Keratinocyte (primary cell): ENCODE measurements around the gene PUS3. TPM values are rescaled to one million over a fixed set of nuclear protein-coding genes. Genes with fewer than 3 reads are reported as not detected.

Experiments used
- DNase-seq: peaks from one replicate; pipeline ENCODE4 v3.0.0-alpha.2; 2011; ENCODE audit warnings: low read depth, missing footprints, low spot score
- FAIRE-seq: peaks from 2 replicates; lab custom pipeline; 2011; peaks lifted over from hg19 to GRCh38; lab: Jason Lieb, UNC
- H2AFZ ChIP-seq: 2 replicates; pipeline ENCODE4 v1.6.0; 2012; ENCODE audit warnings: low read length, control low read depth, inconsistent platforms; ENCODE audit not compliant: control insufficient read depth
- H3K27ac ChIP-seq: 2 replicates; pipeline ENCODE4 v1.5.1; 2011; ENCODE audit warnings: low read length; ENCODE audit not compliant: control insufficient read depth, insufficient read depth
- H3K27me3 ChIP-seq: 3 replicates; pipeline ENCODE4 v1.6.0; 2011; ENCODE audit warnings: low read length; ENCODE audit not compliant: control insufficient read depth, insufficient read depth; ENCODE audit errors: extremely low read depth
- H3K36me3 ChIP-seq, 2 experiments: 2 replicates in 1 of 2; 3 replicates in 1 of 2; pipeline ENCODE4 v1.5.1; 2011; ENCODE audit warnings: low read length in 2 of 2, mild to moderate bottlenecking in 1 of 2; ENCODE audit not compliant: control insufficient read depth in 2 of 2, insufficient read depth in 2 of 2; ENCODE audit errors: extremely low read depth in 1 of 2
- H3K4me1 ChIP-seq: 3 replicates; pipeline ENCODE4 v1.5.1; 2011; ENCODE audit warnings: low read length; ENCODE audit not compliant: control insufficient read depth, insufficient read depth; ENCODE audit errors: extremely low read depth
- H3K4me2 ChIP-seq: 3 replicates; pipeline ENCODE4 v1.6.0; 2011; ENCODE audit warnings: low read depth, low read length; ENCODE audit not compliant: control insufficient read depth, insufficient read depth; ENCODE audit errors: extremely low read depth
- H3K4me3 ChIP-seq, 3 experiments: fragments of 200-600 bp in 1 of 3; sonication (generic) in 1 of 3; 2 replicates in 2 of 3; 3 replicates in 1 of 3; pipeline ENCODE4 v1.5.1; 2011 to 2016; ENCODE audit warnings: low read length in 3 of 3, mild to moderate bottlenecking in 3 of 3, control low read depth in 2 of 3, inconsistent platforms in 1 of 3, low read depth in 1 of 3, mixed read lengths in 1 of 3, mixed run types in 1 of 3, moderate library complexity in 1 of 3; ENCODE audit not compliant: control insufficient read depth in 2 of 3, insufficient read depth in 2 of 3; ENCODE audit errors: extremely low read depth in 1 of 3
- H3K79me2 ChIP-seq: 2 replicates; pipeline ENCODE4 v1.6.0; 2012; ENCODE audit warnings: low read length; ENCODE audit not compliant: control insufficient read depth, insufficient read depth
- H3K9ac ChIP-seq: 3 replicates; pipeline ENCODE4 v1.6.0; 2011; ENCODE audit warnings: low read length; ENCODE audit not compliant: control insufficient read depth, insufficient read depth; ENCODE audit errors: extremely low read depth
- H3K9me1 ChIP-seq: 3 replicates; pipeline ENCODE4 v1.6.0; 2011; ENCODE audit warnings: low read length; ENCODE audit not compliant: control insufficient read depth, insufficient read depth; ENCODE audit errors: extremely low read depth
- H3K9me3 ChIP-seq: 2 replicates; pipeline ENCODE4 v1.5.1; 2012; ENCODE audit warnings: low read depth, low read length; ENCODE audit not compliant: control insufficient read depth
- H4K20me1 ChIP-seq: 3 replicates; pipeline ENCODE4 v1.6.0; 2011; ENCODE audit warnings: low read length; ENCODE audit not compliant: control insufficient read depth, insufficient read depth; ENCODE audit errors: extremely low read depth
- EZH2 ChIP-seq: IDR thresholded peaks from one replicate; pipeline ENCODE4 v1.6.1; 2012; ENCODE audit warnings: inconsistent platforms, mild to moderate bottlenecking, low read length, moderate library complexity
- dilution Hi-C: fragments of 300-500 bp; cut with MboI; formaldehyde crosslinking; loops from one replicate; pipeline ENCODE4 v1.7.0; 2020; ENCODE audit warnings: low sequenced_read_pairs; ENCODE audit not compliant: extremely low pct_ligation_motif_present
- polyA plus RNA-seq, 5 experiments: library from polyadenylated mRNA; depleted of rRNA in 3 of 5; stranded (reverse) in 3 of 5; stranded (forward) in 1 of 5; unstranded in 1 of 5; fragments of >200 nt; gene quantifications; 1 replicate in 1 of 5; 2 replicates in 3 of 5; 3 replicates in 1 of 5; pipeline versions ENCODE4 v1.2.1 to v1.2.3, GENCODE V29; 2011 to 2012; ENCODE audit warnings: missing spikeins in 2 of 5, low read depth in 1 of 5, low replicate concordance in 1 of 5
- TF ChIP-seq, protein P1 (sequence below), 3 experiments: IDR thresholded peaks in 1 of 3; conservative IDR thresholded peaks in 1 of 3; optimal IDR thresholded peaks in 1 of 3; 2 replicates in 2 of 3; 3 replicates in 1 of 3; pipeline versions ENCODE3 to v1.5.1; 2011; ENCODE audit warnings: low read length in 3 of 3, mild to moderate bottlenecking in 3 of 3, moderate library complexity in 2 of 3, control low read depth in 1 of 3, inconsistent platforms in 1 of 3; ENCODE audit not compliant: insufficient read depth in 2 of 3; ENCODE audit errors: extremely low read depth in 1 of 3

PUS3 gene
- polyA plus RNA-seq, 1 donor (not counting 4 experiments of a cell fraction or from before 2014, with no cell fraction given): 11.8 TPM

DNA sequence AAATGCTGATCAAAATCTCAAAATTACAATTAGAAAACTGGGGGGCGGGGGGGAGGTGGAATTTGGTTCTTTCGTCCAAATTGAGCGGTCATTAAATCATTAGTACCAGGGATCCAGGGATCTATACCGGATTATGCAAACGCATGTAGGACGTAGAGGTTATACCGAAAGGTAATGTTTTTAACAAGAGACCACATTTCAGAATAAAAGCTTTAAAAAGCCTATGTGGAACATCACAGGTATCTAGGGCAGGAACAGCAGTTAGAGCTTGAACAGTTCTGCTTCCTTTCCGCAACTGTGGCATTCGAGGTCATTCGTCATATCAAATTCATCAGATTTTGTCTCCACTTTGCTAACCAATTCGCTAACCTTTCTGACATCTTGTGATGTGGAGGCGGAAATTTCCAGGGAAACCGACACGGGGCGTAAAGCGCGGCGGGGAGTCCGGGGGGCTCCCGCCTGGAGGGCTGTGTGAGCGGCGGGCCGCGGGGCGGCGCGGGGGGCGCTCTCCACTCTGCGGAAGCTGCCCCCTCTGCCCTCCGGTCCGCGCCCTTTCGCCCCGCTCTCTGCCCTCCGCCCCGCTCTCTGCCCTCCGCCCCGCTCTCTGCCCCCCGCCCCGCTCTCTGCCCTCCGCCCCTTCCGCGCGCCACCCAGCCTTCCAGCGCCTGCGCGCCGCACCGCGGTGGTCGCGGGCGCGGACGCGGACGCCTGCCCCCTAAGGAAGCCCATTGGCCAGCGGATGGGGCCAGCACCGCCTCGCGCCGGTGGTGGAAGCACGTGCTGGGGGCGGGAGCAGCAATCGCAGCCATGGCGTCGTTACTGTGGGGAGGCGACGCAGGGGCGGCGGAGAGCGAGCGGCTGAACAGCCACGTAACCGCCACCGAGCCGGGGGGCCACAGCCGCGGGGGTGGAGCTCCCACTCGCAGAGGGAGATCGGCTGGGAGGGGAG is 979 bp upstream of the PUS3 start, which contains the start of gene DDX25:
DDX25 (plus strand) TSS at position 798 of the 949 bp plus-strand sequence; CDS start at position 808, 10 bp downstream.
- Histone ChIP-seq H2AFZ (no peak within 1 kb of the TSS), H3K9ac (no peak within 1 kb of the TSS), H3K4me1 (peaks cover 7% of the 10 kb centered on the region), H3K27ac (no peak within 1 kb of the TSS), H4K20me1 (no peaks in the 10 kb centered on the region), H3K9me3 (no peaks in the 10 kb centered on the region), H3K4me2 (peak within 1 kb of the TSS; percentile 84), H3K4me3 (peak within 1 kb of the TSS; percentile 18 to 83 (median 67)), H3K9me1 (no peaks in the 10 kb centered on the region), H3K79me2 (peaks cover 22% of the 10 kb centered on the region), H3K36me3 (peaks cover 6 to 8% of the 10 kb centered on the region in 2 experiments), H3K27me3 (peaks cover 20% of the 10 kb centered on the region)
- TF ChIP-seq, protein P1, sequence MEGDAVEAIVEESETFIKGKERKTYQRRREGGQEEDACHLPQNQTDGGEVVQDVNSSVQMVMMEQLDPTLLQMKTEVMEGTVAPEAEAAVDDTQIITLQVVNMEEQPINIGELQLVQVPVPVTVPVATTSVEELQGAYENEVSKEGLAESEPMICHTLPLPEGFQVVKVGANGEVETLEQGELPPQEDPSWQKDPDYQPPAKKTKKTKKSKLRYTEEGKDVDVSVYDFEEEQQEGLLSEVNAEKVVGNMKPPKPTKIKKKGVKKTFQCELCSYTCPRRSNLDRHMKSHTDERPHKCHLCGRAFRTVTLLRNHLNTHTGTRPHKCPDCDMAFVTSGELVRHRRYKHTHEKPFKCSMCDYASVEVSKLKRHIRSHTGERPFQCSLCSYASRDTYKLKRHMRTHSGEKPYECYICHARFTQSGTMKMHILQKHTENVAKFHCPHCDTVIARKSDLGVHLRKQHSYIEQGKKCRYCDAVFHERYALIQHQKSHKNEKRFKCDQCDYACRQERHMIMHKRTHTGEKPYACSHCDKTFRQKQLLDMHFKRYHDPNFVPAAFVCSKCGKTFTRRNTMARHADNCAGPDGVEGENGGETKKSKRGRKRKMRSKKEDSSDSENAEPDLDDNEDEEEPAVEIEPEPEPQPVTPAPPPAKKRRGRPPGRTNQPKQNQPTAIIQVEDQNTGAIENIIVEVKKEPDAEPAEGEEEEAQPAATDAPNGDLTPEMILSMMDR (optimal IDR thresholded peaks at IDR 0.05 in 1 of 3, IDR thresholded peaks at IDR 0.05 in 1 of 3, conservative IDR thresholded peaks at IDR 0.05 in 1 of 3; ENCODE audit: extremely low read depth in 1 of 3, insufficient read depth in 2 of 3, low read length in 3 of 3): no peak
- TF ChIP-seq EZH2: peak; percentile 81
- dilution Hi-C loops: no loop called here
- DNase-seq: no peak
- FAIRE-seq: no peak

DNA sequence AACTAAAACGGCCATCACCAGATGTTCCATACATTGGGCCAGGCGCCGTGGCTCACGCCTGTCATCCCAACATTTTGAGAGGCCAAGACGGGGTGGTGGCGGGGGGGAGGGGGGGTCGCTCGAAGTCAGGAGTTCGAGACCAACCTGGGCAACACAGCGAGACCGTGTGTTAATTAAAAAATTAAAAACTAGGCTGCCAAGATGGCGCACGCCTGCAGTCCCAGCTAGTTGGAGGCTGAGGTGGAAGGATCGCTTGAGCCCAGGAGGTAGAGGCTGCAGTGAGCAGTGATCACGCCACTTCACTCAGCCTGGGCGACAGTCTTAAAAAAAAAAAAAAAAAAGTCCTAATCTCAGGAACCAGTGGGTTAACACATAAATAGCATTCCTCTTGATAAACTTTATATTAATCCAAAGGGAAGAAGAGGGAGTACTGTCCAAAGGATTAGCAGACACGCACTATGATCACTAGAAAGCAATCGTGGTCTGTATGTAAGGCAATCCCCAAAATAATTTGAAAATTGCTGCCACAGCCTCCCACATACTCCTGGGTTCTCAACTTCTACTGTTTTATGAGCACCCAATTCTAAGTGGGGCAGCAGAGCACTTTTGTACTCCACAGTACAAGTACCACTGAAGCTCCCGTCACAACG is 604 bp downstream of the PUS3 start:
- Histone ChIP-seq H3K79me2 (peaks cover 34% of the 10 kb centered on the region), H3K9ac (peak overlapping the region; percentile 72), H2AFZ (peak overlapping the region; percentile 97), H3K9me1 (no peaks in the 10 kb centered on the region), H3K36me3 (peaks cover 6 to 8% of the 10 kb centered on the region in 2 experiments), H3K27me3 (peaks cover 20% of the 10 kb centered on the region), H3K4me2 (peak overlapping the region; percentile 84), H3K27ac (peak overlapping the region; percentile 61), H3K4me3 (peak overlapping the region; percentile 49 to 83 (median 67)), H3K9me3 (no peaks in the 10 kb centered on the region), H3K4me1 (peaks cover 7% of the 10 kb centered on the region), H4K20me1 (no peaks in the 10 kb centered on the region)
- no peak for TF ChIP-seq EZH2
- TF ChIP-seq, protein P1 (optimal IDR thresholded peaks at IDR 0.05 in 1 of 3, IDR thresholded peaks at IDR 0.05 in 1 of 3, conservative IDR thresholded peaks at IDR 0.05 in 1 of 3; ENCODE audit: extremely low read depth in 1 of 3, insufficient read depth in 2 of 3, low read length in 3 of 3): no peak
- DNase-seq (no peak), FAIRE-seq (no peak)
- dilution Hi-C loops: no loop called here
